GM18873 (cell line): ENCODE data around the gene CLDN24.

ENCODE experiments used
- ATAC-seq: cut with Tn5 transposase; IDR thresholded peaks from one replicate; pipeline ENCODE4 v1.9.1; 2021; ENCODE audit warnings: mild to moderate bottlenecking, moderate library complexity, moderate number of reproducible peaks; ENCODE audit not compliant: unreplicated experiment, low FRiP score

Gene CLDN24

DNA sequence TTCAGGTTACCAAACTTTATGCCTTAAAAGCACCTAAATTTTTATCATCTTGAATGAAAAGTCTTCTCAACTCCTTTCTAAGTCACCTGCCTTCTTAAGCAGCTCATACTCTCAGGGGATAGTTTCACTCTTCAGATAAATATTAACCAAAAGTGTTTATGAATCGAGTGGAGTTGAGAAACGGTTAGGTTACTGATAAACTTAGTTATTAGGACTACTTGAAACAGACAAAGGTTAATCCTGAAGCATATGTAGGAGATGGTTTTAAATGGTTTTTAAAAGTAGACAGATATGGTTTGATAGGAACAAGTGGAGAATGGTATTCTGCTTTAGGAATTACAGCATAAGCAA is 34.9 kb downstream of the CLDN24 start:
- ATAC-seq, result peak; percentile 70

GRCh38 chr4:183286590-183287308 is 35.5 kb downstream of the CLDN24 start:
- ATAC-seq, result no peak

DNA sequence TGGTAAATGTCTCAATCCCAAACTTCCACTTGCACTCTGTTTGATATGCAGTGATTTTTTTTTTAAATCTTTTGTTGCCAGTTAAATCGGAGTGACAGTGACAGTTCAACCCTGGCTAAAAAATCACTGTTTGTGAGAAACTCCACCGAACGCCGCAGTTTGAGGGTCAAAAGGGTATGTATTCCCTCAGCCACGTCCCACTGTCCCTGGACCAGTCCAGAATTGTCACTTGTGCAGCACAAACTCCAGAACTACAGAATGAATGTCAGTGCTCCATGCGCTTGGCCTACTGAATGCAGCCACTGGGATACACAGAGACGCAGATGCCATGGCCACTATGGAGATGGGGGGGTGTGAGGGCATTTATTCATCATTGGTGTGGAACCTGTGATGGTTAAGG is 36.3 kb downstream of the CLDN24 start:
- ATAC-seq, result no peak

DNA sequence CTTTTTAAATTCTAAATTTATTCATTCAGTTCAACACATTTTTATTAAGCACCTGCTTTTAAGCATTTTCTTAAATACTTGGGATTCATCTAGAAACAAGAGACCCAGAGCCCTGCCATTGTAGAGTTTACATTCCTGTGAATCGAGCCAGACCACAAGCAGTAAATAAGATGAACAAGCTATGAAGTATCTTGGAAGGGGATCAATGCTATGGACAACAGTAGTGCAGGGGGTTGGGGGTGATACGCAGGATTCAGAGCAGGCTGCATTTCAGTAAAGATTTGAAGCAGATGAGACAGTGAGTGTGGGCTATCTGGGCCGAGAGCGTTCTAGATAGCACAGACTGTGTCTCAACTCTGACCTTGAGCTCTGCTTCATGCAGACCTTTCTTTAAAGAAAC is 37.3 kb downstream of the CLDN24 start:
- ATAC-seq, result no peak

GRCh38 chr4:183284258-183284785 is 37.9 kb downstream of the CLDN24 start:
- no peak for ATAC-seq

GRCh38 chr4:183276106-183276505 is 46.1 kb downstream of the CLDN24 start:
- ATAC-seq, result no peak

- no peak for ATAC-seq
Observed at GRCh38 chr4:183272384-183272783, 49.8 kb downstream of the CLDN24 start.
